Adrenal gland (tissue), 19 donors: ENCODE measurements around the gene ARHGEF3. TPM values are rescaled to one million over a fixed set of nuclear protein-coding genes. Genes with fewer than 3 reads are reported as not detected.

Experiments
- DNase-seq, 7 donors: peaks; one replicate each; pipeline ENCODE4 v3.0.0-alpha.2; 2019 to 2020
- H3K27ac ChIP-seq, 5 donors: fragments of 200-600 bp; sonication (generic) in 4 of 5; 1 replicate in 3 of 5; 2 replicates in 2 of 5; pipeline versions ENCODE4 v1.5.1 to v1.8.0; 2016 to 2020; ENCODE audit warnings: mild to moderate bottlenecking in 1 of 5
- H3K27me3 ChIP-seq: fragments of 200-600 bp; 2 replicates; pipeline ENCODE4 v1.8.0; 2021
- H3K36me3 ChIP-seq, 2 donors: fragments of 200-600 bp; replicated peaks in 1 of 2; 1 replicate in 1 of 2; 2 replicates in 1 of 2; pipeline versions ENCODE4 v1.5.1 to v1.8.0; 2018 to 2022
- H3K4me1 ChIP-seq, 2 donors: fragments of 200-600 bp; replicated peaks in 1 of 2; 1 replicate in 1 of 2; 2 replicates in 1 of 2; pipeline versions ENCODE4 v1.5.1 to v1.8.0; 2018 to 2021
- H3K4me3 ChIP-seq, 4 donors: fragments of 200-600 bp; sonication (generic) in 3 of 4; one replicate each; pipeline ENCODE4 v1.5.1; 2016 to 2018
- H3K9me3 ChIP-seq, 3 donors: fragments of 200-600 bp; sonication (generic) in 1 of 3; replicated peaks in 1 of 3; 1 replicate in 2 of 3; 2 replicates in 1 of 3; pipeline versions ENCODE4 v1.5.1 to v1.8.0; 2016 to 2021
- CTCF ChIP-seq, 6 experiments: fragments of 450-650 bp in 4 of 6; fragments of 200-600 bp in 2 of 6; sonication (generic) in 1 of 6; IDR thresholded peaks; 1 replicate in 5 of 6; 2 replicates in 1 of 6; pipeline versions ENCODE4 v1.5.1 to v1.8.0; 2016 to 2021; ENCODE audit warnings: antibody characterized with exemption in 6 of 6, mild to moderate bottlenecking in 2 of 6, moderate library complexity in 1 of 6
- POLR2A ChIP-seq, 2 donors: fragments of 450-650 bp; IDR thresholded peaks; one replicate each; pipeline ENCODE4 v1.6.1; 2017; ENCODE audit warnings: antibody characterized with exemption in 2 of 2, mild to moderate bottlenecking in 2 of 2, moderate library complexity in 1 of 2
- WGBS, 4 donors: extraction: QIAGEN DNeasy Blood & Tissue Kit in 2 of 4; methylation state at CpG; one replicate each; pipeline versions ENCODE4 v1.1.5 to v1.1.7; 2013 to 2017; 5-methylcytosine and 5-hydroxymethylcytosine counted together
- intact Hi-C, 2 donors: fragments of 100-400 bp; cut with DNase I; formaldehyde crosslinking; loops; one replicate each; pipeline versions ENCODE4 v1.14.1 to v1.15.0; 2022 to 2023
- long read RNA-seq, 10 donors: library from polyadenylated mRNA in 3 of 10; unstranded in 2 of 10; stranded (forward) in 1 of 10; transcript quantifications; one replicate each; pipeline ENCODE4 v2.0.0 and lab custom pipeline, GENCODE V29; 2021 to 2026
- polyA plus RNA-seq, 3 donors: library from polyadenylated mRNA; stranded (reverse); fragments of 200-250 nt in 2 of 3; fragments of 350-450 nt in 1 of 3; fragmentation: Illumina TruSeq in 1 of 3; extraction: RNeasy Lipid Tissue Mini Kit (QIAGEN cat#74804) in 1 of 3; gene quantifications; one replicate each; pipeline ENCODE4 v1.2.3, GENCODE V29; 2013 to 2014
- total RNA-seq, 9 donors: library from RNA; depleted of rRNA in 4 of 9; stranded (reverse); fragments of >200 nt in 4 of 9; fragments of 120-200 nt in 1 of 9; fragmentation: NEBNext Ultra II Directional in 1 of 9; extraction: Animal tissue kit (Norgen Biotek cat#: 25700) in 1 of 9; gene quantifications; one replicate each; pipeline versions ENCODE4 v1.1.0 to v1.2.4, GENCODE V29; 2013 to 2023
- donor health status: healthy with polysubstance abuse.
- donor health status: Bipolar disorder and iron deficiency.
- donor health status: DM: yes; HTN: yes; CAD: no.
- donor health status: DM: no; HTN: no; CAD: no.
- donor health status: DM: no; HTN: no; CAD: no.
- donor health status: DM: yes; HTN: yes; CAD: no.

The ARHGEF3 gene
- 100 to 1,000 TPM in 1 of 9 donors, 10 to 100 TPM in 8; 31.6 to 110 (median 62.9) TPM for total RNA-seq
- polyA plus RNA-seq, result 100 to 1,000 TPM in 1 of 3 donors, 10 to 100 TPM in 2; 26.6 to 122 (median 33.9) TPM
- long read RNA-seq, donor 1, transcript ARHGEF3-201 (10 exons, 3,602 nt), result major isoform, 7 of 22 reads
- long read RNA-seq, donor 1, partial matches to known transcripts, result 14 of 22 reads
- long read RNA-seq, donor 1, other reads (novel, unspliced or antisense), result 0 of 22 reads
- long read RNA-seq, donor 2, transcript ARHGEF3-201 (10 exons, 3,602 nt), result major isoform, 8 of 11 reads
- long read RNA-seq, donor 2, partial matches to known transcripts, result 0 of 11 reads
- long read RNA-seq, donor 2, other reads (novel, unspliced or antisense), result 0 of 11 reads
- long read RNA-seq, donor 3, transcript ARHGEF3-201 (10 exons, 3,602 nt), result major isoform, 9 of 9 reads
- long read RNA-seq, donor 3, partial matches to known transcripts, result 0 of 9 reads
- long read RNA-seq, donor 3, other reads (novel, unspliced or antisense), result 0 of 9 reads
- long read RNA-seq, donor 4, transcript ARHGEF3-201 (10 exons, 3,602 nt), result major isoform, 16 of 35 reads
- long read RNA-seq, donor 4, partial matches to known transcripts, result 4 of 35 reads
- long read RNA-seq, donor 4, other reads (novel, unspliced or antisense), result 11 of 35 reads
- long read RNA-seq, donor 5, transcript ARHGEF3-202 (13 exons, 3,639 nt), result minor isoform, 14 of 134 reads
- long read RNA-seq, donor 5, transcript ARHGEF3-201 (10 exons, 3,602 nt), result major isoform, 74 of 134 reads
- long read RNA-seq, donor 5, partial matches to known transcripts, result 21 of 134 reads
- long read RNA-seq, donor 5, other reads (novel, unspliced or antisense), result 22 of 134 reads
- long read RNA-seq, donor 6, transcript ARHGEF3-201 (10 exons, 3,602 nt), result major isoform, 19 of 42 reads
- long read RNA-seq, donor 6, transcript ARHGEF3-202 (13 exons, 3,639 nt), result minor isoform, 5 of 42 reads
- long read RNA-seq, donor 6, partial matches to known transcripts, result 6 of 42 reads
- long read RNA-seq, donor 6, other reads (novel, unspliced or antisense), result 11 of 42 reads
- long read RNA-seq, donor 7, partial matches to known transcripts, result 0 of 5 reads
- long read RNA-seq, donor 7, other reads (novel, unspliced or antisense), result 0 of 5 reads
- long read RNA-seq, donor 8, transcript ARHGEF3-201 (10 exons, 3,602 nt), result major isoform, 8 of 26 reads
- long read RNA-seq, donor 8, partial matches to known transcripts, result 13 of 26 reads
- long read RNA-seq, donor 8, other reads (novel, unspliced or antisense), result 0 of 26 reads
- long read RNA-seq, donor 9, transcript ARHGEF3-212 (9 exons, 2,024 nt), result major isoform, 10 of 15 reads
- long read RNA-seq, donor 9, transcript ARHGEF3-201 (10 exons, 3,602 nt), result minor isoform, 5 of 15 reads
- long read RNA-seq, donor 9, partial matches to known transcripts, result 0 of 15 reads
- long read RNA-seq, donor 9, other reads (novel, unspliced or antisense), result 0 of 15 reads
- long read RNA-seq, donor 10, partial matches to known transcripts, result 0 of 2 reads
- long read RNA-seq, donor 10, other reads (novel, unspliced or antisense), result 0 of 2 reads

GRCh38 chr3:56801662-56802377, at the start of gene ARHGEF3:
Gene ARHGEF3, minus strand, starts transcription at chr3:56801949. Its CDS starts 151 bp downstream, at chr3:56801798.
- Histone ChIP-seq H3K4me1 (peaks cover 30 to 32% of the 10 kb centered on the region in 2 donors), H3K36me3 (no peaks in the 10 kb centered on the region), H3K9me3 (no peaks in the 10 kb centered on the region), H3K27ac (peak within 1 kb of the TSS; percentile 37 to 87 (median 74)), H3K27me3 (no peaks in the 10 kb centered on the region), H3K4me3 (peak within 1 kb of the TSS; percentile 62 to 94 (median 72))
- peak; percentile 85 to 92 (median 89) for DNase-seq
- intact Hi-C loops, result loop anchor here (5.0 kb wide), 2 partner anchors 100 to 185 kb away; no protein-coding TSS in a partner anchor
- peak in 5 of 6 experiments; percentile 25 to 44 (median 38) for TF ChIP-seq CTCF (IDR thresholded peaks at IDR 0.05)
- TF ChIP-seq POLR2A (IDR thresholded peaks at IDR 0.05), result peak; percentile 87 to 96
- WGBS, 4 donors, result 0 to 1% (median 1%) methylated on average over 11 to 60 of the region's 60 CpGs

DNA sequence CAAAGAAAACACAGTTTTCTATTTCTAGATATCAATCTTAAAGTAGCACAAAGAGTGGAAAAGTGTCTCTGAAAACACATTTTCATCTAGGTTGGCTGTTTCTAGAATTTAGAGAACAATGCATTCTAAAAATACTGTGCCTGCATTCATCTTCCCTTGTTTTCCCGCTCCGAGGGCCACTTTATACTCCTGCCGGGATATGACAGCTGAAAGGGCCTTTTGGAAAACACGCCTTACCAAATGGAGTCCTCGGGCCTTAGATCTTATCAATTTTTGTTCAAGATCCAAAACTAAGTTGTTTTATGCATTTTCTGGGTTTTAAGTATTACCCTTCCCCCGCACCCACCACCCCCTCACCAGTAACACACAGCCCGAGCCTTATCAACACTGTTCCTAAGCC, 47.9 kb upstream of the ARHGEF3 start:
- intact Hi-C loops, result no loop called here

DNA sequence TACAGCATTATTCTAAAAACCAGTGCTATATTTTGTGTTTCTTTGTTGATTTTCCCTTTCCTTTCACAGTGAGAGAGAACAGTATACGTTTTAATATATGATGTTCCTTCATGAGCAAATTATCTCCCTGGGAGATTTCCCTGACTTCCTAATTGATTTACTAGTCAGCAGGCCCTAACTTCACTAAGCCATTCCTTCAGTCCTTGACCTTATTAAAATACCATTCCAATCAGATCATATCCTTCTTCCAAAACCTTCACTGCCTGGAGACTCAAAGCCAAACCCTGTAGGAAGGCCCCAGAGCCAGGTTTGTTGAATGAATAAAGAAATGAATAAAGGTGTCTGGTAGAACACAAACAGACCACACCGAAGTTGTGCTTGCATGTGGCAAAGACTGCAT, 43.8 kb upstream of the ARHGEF3 start:
- peak overlapping the region in 1 of 5 donors; percentile 51 for H3K27ac ChIP-seq
- H3K36me3 ChIP-seq, result no peaks in the 10 kb centered on the region
- no peaks in the 10 kb centered on the region for H3K9me3 ChIP-seq
- intact Hi-C loops, result no loop called here
- TF ChIP-seq CTCF (IDR thresholded peaks at IDR 0.05) (no peak), POLR2A (IDR thresholded peaks at IDR 0.05) (no peak)
- no peaks in the 10 kb centered on the region for H3K27me3 ChIP-seq
- H3K4me3 ChIP-seq, result no peak overlapping the region
- DNase-seq, result no peak
- WGBS, 4 donors, result 81 to 90% (median 85%) methylated on average over 2 of the region's 2 CpGs
- H3K4me1 ChIP-seq, result peaks cover 9 to 20% of the 10 kb centered on the region in 2 donors

More for the DNA sequence above, 47.9 kb upstream of the ARHGEF3 start:
- no peak for DNase-seq
- H3K4me1 ChIP-seq, result peaks cover 15 to 23% of the 10 kb centered on the region in 2 donors
- no peak overlapping the region for H3K27ac ChIP-seq
- no peak for TF ChIP-seq CTCF (IDR thresholded peaks at IDR 0.05)
- TF ChIP-seq POLR2A (IDR thresholded peaks at IDR 0.05), result no peak
- H3K36me3 ChIP-seq, result no peaks in the 10 kb centered on the region
- WGBS, 4 donors, result 78 to 89% (median 86%) methylated on average over 7 of the region's 7 CpGs
- H3K9me3 ChIP-seq, result no peaks in the 10 kb centered on the region
- no peak overlapping the region for H3K4me3 ChIP-seq
- no peaks in the 10 kb centered on the region for H3K27me3 ChIP-seq
